ENCODE data around the gene HDAC7. TPM values are rescaled to one million over a fixed set of nuclear protein-coding genes. Genes with fewer than 3 reads are reported as not detected.

HDAC7 gene
- polyA plus RNA-seq, 3 donors, result 69.0 to 88.9 (median 86.4) TPM

DNA sequence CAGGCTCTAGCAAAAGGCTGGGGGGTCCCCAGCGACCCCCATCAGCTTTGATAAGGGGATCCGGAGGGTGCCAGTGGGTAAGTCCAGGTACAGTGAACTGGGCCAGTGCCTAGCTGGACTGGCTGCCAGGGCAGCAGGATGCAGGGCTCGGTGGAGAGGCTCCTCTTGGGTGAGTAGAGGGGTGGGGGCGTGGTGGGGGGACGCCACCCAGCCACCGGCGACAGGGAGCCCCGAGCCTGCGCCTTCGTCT, 61.2 kb downstream of the HDAC7 start:
- no peak for DNase-seq (ENCODE audit: extremely low read depth in 1 of 11, low read depth in 9 of 11, low spot score in 4 of 11)

DNA sequence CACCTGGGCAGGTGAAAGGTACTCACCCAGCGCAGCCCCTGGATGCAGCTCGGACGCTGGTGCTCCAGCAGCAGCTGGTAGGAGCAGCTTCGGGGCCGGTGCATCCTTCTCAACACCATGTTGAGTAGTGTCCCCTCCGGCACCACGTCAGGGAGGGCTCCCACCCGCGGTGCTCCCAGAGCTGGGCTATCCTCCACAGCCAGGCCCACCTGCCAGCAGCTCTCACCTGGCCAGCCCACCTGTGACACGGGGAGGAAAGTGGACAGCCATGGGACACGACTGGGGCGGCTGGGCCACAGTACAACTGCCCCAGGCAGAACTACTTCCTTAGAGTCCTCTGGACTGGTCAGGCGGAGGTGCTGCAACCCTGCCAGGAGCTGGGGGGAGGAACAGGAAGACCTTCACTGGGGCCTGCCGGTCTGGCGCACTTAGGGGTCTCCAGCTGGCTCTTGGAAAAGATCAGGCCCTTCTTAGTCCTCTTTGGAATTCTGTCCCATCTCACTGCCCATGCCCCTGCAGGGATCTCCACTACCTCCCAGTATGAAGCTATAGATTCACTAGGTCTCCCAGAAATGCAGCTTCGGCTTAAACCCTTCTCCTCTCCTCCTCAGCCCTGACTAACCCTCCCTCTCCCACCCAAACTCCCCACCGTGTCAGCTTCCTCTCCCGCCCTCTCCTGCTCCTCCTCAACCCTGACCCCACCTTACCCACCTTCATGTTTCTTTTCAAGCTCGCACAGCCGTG, 61.7 kb downstream of the HDAC7 start:
- no peak for DNase-seq (ENCODE audit: extremely low read depth in 1 of 11, low read depth in 9 of 11, low spot score in 4 of 11)

DNA sequence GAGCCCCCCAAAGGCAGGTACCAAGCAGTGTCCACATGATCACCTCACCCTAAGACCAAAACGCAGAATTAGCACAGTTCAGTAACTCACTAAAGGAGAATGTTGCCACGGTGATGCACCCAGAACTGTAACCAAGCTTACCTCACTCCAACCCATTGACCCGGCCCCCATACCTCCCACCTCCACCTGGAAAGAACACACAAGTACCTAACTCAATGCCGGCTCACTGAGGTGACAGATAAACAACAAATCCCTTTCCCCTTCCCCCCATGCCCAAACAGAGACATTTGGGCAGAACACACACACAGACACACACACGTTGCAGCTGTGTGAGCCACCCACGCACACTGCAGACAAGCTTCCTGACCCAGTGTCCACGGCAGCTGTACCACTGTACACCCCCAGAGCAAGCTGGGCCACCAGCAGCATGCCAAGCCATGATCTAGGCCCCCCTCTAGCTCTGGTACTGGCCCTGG, 62.3 kb downstream of the HDAC7 start:
- no peak for DNase-seq (ENCODE audit: extremely low read depth in 1 of 11, low read depth in 9 of 11, low spot score in 4 of 11)

DNA sequence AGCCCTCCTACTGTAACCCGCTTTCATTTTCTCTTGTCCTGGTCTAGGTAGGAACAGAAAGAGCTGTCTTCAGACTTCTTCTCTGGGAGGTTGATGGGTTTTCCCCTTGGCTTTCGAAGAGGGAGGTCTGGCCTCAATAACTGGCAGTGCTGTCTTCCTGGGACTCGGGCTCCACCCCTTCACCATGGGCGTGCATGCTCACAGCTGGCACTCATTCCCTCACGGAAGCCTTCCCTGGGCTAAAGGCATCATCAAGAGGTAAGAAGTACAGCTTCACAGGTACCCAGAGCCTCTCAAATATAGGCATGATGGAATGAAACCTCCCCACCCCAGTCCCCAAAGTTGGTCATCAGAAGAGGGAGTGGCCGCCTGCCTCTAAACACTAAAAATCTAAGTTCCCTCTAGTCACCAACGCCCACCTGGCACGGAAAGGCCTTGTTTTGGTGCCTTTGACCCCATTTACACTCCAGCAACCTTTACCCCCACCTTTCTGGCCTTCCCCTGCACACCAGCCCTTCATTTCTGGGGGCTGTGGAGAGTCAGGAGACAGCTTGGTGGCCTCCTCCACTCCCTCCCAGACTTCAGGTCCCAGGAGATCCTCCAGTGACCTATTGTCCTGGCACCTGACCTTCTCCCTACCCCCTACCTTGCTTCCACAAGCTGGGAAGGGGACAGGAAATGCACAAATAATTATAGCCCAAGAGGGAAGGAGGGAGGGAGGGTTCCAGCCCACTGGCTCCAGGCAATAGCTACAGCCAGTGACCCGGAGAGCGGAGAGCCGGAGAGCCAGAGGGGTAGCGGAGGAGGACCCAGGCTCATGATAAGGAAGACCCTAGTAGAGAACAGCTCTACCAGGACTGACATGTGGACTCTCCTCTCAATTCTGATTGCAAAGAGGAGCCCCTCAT, 63.8 kb downstream of the HDAC7 start:
- DNase-seq (ENCODE audit: extremely low read depth in 1 of 11, low read depth in 9 of 11, low spot score in 4 of 11), result no peak

DNA sequence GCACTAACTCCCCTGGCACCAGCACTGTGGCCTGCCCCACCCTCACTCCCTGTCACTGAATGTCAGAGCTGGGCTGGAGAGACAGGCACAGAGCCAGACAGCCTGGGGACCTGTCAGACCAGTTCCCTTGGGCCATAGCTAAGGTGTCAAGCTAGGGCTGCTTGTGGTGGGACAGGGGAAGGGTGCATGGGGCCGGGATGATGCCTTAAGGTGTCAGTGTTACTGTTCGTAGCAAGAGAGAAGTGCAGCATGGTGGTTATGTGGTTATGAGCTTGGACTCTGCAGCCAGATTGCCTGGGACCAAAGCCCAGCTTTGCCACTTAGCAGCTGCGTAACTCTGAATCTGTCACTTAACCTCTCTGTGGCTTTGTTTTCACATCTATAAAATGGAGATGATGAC, 64.8 kb downstream of the HDAC7 start:
- DNase-seq (ENCODE audit: extremely low read depth in 1 of 11, low read depth in 9 of 11, low spot score in 4 of 11), result no peak

DNA sequence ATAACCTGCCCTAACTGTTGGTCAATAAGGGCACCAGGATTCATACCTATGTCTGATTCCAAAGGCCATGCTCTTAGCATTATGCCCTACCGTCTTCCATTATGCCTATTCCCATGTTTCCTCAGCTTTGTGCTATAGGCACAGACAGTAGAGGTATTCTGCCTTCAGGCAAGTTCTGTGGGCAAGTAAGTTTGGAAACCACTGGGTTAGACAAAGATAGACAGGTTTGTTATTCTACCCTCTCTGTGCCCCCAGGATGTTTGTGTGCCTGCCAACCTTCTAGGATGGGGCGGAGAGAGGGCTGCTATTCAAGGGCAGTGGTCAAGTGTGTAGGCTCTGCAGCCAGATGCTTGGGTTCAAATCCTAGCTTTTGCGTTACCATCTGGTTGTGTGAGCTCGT, 65.6 kb downstream of the HDAC7 start:
- DNase-seq (ENCODE audit: extremely low read depth in 1 of 11, low read depth in 9 of 11, low spot score in 4 of 11), result no peak

DNA sequence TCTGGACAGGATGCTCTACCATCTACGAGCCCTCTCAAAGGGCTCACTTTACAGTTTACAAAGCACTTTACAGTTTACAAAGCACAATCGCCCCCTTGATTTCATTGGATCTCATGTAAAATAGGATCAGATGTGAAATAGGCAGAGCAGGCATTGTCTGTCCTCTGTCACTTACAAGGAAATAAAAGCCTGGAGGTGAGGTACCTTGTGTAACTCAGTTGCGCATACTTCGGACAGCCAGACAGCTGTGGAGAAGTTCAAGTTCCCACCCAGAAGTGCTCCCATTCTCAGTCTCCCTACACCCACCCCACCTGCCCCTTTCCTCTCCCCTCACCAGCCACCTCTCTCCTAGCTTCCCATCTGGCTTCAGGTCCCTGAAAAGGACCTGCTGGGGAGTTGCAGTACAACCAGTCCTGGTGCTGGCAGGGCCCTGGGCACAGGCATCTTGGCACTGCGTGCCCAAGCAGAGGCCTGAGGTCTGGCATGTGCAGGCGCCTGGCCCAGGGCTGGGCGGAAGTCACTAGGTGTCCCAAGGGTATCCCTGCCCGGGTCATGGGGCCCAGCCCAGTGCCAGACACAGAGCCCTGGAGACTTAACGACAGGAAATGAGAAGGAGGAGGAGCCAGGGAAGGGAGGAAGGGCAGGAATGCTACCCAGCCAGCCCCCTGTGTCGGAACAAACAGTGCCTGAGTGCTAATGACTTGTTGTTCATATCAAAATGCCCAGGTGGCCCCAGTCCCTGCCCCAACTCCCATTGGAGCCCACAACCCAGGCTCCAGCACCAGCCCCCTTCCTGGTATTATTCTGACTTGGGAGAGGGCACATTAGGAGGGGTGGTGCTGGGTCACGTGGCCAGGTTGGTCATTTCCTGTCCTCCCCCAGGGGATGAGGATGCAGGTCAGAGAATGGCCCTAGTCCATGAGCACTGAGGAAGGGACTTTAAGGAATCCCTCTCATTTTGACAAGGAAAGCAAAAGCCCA, 66.4 kb downstream of the HDAC7 start:
- no peak for DNase-seq (ENCODE audit: extremely low read depth in 1 of 11, low read depth in 9 of 11, low spot score in 4 of 11)

DNA sequence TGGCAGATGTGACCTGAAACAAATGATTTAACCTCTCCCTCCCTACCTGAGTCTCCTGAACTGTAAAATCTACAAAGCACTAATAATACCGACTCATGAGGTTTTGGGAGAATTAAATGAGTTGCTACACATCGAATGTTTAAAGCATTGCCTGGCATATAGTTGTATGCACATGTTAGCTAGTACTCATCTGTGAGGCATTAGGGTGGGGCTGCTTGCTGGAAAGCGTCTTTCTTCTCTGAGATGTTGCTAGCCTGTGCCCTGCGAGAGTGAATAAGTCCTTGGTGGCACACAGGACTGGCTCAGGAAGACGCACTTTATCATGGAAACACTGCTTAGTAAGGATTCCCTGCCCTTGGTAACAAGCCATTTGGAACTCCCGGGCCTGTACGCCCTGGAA, 67.2 kb downstream of the HDAC7 start:
- DNase-seq (ENCODE audit: extremely low read depth in 1 of 11, low read depth in 9 of 11, low spot score in 4 of 11), result no peak

DNA sequence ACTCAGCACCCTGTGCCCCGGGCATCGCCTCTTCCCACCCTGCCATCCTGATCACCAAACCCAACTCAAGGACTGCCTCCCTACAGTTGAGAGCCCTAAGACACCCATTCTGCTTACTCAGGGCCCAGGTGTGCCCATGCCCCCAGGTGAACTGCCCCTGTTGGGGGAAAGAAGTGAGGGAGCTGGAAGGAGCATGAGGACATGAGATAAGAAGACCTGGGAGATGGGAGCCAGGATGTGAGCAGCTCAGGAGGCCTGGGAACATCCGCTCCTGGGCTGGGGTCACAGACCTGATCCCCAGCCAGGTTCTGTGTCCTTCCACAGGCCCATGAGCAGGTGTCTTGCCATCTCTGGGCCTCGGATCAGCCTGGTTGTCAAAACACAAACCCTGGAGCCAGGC, 67.6 kb downstream of the HDAC7 start:
- DNase-seq (ENCODE audit: extremely low read depth in 1 of 11, low read depth in 9 of 11, low spot score in 4 of 11), result no peak

DNA sequence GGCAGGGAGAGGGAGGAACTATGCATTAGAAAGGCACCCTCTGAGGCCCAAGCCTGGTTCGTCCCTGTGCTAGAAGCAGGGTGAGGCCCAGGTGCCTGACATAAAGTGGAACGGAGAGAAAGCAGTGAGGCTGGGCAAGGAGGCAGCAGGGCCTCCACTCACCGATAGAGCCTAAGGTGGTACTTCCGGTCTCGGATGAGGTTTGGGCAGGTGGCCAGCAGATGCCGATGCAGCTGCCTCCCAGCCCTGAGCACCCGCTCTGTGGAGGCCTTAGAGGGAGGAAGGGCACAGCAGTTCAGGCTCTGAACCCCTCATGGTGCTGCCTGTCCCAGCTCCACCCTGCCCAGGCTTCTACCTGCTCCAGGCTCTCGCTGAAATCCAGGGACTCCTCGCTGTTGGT, 68.1 kb downstream of the HDAC7 start:
- DNase-seq (ENCODE audit: extremely low read depth in 1 of 11, low read depth in 9 of 11, low spot score in 4 of 11), result no peak

DNA sequence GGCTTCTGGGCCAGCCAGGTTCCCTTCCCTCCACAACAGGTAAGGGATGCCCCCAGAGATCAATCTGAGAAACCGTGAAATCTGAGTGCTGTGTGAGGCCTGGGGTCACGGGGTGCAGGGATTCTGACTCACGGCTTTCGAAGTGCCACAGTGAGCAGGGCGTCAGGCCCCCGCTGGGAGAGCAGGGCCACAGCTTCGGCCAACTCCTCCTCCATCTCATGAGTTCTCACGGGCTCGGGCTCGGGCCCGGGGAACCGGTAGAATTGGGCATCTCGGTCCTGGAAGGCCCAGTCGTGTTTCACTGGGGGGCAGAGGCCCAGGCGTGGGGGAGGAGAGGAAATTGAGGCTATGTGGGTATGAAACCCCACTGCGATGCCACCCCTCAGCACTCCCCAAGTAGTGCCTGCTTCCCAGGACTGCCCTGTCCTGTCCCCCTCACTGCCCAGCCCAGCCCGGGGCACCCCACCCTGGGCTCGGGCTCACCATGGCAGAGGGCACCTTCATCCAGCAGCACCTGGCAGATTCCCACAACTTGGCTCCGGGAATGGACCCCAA, 68.7 kb downstream of the HDAC7 start:
- no peak for DNase-seq (ENCODE audit: extremely low read depth in 1 of 11, low read depth in 9 of 11, low spot score in 4 of 11)

DNA sequence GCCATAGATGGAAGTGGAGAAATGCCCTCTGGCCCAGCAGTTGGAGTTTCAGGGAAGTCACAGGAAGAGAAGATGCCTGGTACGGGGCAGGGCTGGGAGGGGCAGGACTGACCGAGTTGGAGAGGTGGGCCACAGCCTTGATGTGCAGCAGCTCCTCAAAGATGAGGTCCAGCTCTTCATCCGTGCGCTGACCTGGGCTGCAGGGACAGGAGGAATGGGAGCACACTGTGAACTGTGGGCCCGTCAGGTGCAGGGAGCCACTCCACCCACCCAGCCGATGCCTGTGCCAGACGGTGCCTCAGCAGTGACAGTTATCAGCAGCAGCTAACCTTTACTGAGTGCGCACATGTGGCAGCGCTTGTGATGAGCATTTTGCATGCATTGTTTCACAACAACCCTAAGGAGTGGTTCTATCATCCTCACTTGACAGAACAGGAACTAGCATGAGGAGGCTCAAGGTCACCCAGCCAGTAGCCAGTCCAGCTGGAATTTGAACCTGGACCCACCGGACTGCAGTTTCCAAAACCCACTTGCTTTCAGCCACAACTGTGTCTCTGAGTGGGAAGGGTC, 69.4 kb downstream of the HDAC7 start:
- no peak for DNase-seq (ENCODE audit: extremely low read depth in 1 of 11, low read depth in 9 of 11, low spot score in 4 of 11)

DNA sequence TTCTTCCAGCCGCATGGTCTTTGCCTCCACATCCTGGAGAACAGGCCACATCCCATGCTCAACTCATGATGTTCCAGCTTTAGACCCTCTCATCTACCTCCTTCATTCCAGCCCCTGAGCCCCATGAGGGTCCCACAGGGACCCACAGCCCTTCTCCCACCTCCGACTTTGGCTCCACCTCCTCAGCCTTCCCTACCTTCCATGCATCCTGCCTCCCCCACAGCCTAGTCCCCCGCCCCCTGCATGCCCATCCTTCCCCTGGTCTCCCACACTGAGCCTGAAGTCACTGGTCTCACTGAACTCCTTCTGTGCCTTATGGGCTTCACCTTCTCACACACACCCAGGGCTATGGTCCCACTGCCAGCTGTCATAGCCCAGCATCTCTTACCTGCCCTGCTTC, 70.8 kb downstream of the HDAC7 start:
- no peak for DNase-seq (ENCODE audit: extremely low read depth in 1 of 11, low read depth in 9 of 11, low spot score in 4 of 11)

DNA sequence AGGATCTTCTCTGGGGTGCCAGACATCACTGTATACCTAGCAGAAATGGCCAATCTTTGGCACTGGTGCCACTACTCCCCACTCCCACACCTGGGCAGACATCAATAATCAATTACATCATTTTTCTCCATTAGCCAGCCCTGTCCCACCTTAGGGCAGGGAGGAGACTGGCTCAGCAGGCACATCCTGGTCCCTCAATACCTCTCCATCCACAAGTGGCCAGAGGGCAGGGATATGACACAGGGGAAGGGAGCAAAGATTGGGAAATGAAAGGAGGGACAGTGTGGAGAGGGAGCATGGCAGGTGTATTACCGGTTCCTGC, 71.2 kb downstream of the HDAC7 start:
- DNase-seq (ENCODE audit: extremely low read depth in 1 of 11, low read depth in 9 of 11, low spot score in 4 of 11), result no peak

DNA sequence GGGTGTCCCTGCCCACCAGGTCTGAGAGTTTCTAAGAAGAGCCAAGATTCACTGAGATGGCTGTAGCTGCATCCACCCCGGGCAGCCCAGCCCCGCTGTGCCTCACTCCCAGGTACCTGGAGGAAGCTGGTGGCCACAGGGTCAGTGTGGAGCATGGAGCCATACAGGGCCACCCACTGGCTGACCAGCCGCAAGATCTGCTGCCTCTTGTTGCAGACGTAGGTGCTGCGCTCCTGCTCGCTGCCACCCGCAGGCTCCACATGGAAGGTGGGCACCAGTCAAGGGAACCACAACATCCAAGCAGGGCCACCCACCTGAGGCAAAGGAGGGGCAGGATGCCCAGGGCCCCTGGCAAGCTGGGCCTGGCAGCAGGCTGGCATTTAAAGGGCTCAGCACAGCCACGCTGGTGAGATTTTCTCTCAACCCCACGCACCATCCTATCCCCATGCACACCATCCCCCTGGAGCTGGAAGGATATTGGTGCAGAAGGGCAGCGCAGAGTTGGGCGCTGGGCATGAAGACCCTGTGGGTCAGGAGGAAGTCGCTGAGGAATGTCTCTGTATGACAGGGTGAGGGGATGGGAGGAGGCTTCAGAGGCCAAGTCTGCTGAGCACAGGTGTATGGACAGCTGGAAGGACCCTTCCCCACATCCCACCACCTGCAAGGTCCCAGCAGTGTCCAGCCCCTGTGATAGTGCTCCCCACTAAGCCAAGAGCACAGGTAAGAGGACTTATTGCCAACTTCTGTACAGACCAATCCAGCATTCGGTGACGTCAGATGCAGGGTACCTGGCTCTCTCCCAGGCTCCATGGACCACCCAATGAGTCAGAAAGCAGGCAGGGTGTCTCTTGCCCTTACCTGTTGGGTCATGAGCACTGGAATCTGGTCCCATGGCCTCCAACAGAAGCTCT, 71.9 kb downstream of the HDAC7 start:
- DNase-seq (ENCODE audit: extremely low read depth in 1 of 11, low read depth in 9 of 11, low spot score in 4 of 11), result no peak

DNA sequence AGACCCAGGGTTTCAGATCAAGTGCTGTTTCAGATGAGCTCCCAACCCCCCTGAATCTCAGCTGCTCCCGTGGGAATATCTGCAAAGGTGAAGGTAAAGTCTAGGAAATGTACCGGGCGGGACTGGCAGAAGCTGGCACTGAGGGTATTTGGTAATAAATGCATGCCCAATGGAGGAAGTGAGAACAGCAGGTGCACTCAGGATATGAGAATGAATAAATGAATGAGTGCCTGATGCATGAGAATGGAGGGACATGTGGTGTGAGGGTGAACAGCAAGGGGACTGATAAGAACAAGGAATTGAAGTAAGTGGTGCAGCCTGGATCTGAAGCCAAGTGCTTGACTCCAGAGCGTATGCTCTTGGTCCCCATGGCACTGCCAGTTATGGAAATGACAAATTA, 72.6 kb downstream of the HDAC7 start:
- no peak for DNase-seq (ENCODE audit: extremely low read depth in 1 of 11, low read depth in 9 of 11, low spot score in 4 of 11)

DNA sequence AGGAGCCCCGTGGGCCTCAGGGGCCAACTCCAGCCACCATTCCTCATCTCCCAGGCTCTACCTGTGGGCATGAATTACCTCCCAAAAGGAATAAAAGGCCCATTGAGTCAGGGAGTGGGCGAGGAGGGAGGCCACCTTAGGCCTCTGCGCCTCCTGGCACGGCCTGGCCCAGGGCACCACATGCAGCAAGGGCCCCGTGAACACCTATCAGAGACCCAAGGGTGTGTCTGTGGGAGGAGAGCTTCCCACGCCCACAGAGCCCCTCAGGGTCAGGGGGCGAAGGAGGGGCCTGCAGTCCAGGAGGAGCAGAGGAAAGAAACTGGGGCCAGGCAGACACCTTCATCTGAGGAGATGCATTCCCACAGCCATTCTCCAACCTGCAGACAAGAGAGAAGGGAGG, 73.2 kb downstream of the HDAC7 start:
- no peak for DNase-seq (ENCODE audit: extremely low read depth in 1 of 11, low read depth in 9 of 11, low spot score in 4 of 11)

DNA sequence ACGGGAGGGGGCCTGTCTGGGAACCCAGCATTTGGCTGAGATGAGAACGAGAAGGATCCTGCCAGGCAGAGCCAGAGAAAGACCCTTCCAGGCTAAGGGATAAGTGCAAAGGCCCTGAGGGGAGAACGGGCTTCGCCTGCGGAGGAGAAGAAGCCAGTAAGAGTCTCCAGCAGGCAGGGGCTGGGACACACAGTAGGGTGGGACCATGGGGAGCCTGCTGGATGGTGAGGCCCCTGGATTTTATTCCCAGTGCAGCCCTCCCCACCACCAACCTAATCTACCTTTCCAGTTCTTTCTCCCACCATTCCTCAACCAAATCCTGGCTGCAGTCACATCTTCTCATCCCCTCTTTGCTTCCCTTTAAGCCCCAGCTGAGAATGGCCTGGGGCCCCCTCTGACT, 73.6 kb downstream of the HDAC7 start:
- no peak for DNase-seq (ENCODE audit: extremely low read depth in 1 of 11, low read depth in 9 of 11, low spot score in 4 of 11)

Data from renal cortex interstitium (tissue), 11 donors.